Skeletal muscle satellite cell (primary cell): ENCODE measurements around the gene FOXL3.
"Not testable (repeated sequence)": the region's sequence is repeated elsewhere in the genome, so short reads cannot be mapped to it uniquely, and the experiment has no call there.

Experiments
- H3K27me3 ChIP-seq: 2 replicates; pipeline ENCODE4 v1.7.0; 2013; ENCODE audit warnings: low read length; ENCODE audit not compliant: control insufficient read depth, insufficient read depth
- H3K36me3 ChIP-seq: 2 replicates; pipeline ENCODE4 v1.7.0; 2013; ENCODE audit warnings: mild to moderate bottlenecking, control low read depth, low read length; ENCODE audit not compliant: insufficient read depth
- H3K4me1 ChIP-seq: 2 replicates; pipeline ENCODE4 v1.7.0; 2013; ENCODE audit warnings: low read length; ENCODE audit not compliant: control insufficient read depth, insufficient read depth
- H3K4me2 ChIP-seq: 2 replicates; pipeline ENCODE4 v1.7.0; 2013; ENCODE audit warnings: mild to moderate bottlenecking, low read length
- H3K4me3 ChIP-seq: 2 replicates; pipeline ENCODE4 v1.7.0; 2013; ENCODE audit warnings: low read length
- H3K9ac ChIP-seq: 2 replicates; pipeline ENCODE4 v1.7.0; 2013; ENCODE audit warnings: mild to moderate bottlenecking, low read depth, low read length, moderate library complexity
- H3K9me3 ChIP-seq: replicated peaks from 2 replicates; pipeline ENCODE4 v1.7.0; 2013; ENCODE audit warnings: mild to moderate bottlenecking, control low read depth, low read length

FOXL3 gene

DNA sequence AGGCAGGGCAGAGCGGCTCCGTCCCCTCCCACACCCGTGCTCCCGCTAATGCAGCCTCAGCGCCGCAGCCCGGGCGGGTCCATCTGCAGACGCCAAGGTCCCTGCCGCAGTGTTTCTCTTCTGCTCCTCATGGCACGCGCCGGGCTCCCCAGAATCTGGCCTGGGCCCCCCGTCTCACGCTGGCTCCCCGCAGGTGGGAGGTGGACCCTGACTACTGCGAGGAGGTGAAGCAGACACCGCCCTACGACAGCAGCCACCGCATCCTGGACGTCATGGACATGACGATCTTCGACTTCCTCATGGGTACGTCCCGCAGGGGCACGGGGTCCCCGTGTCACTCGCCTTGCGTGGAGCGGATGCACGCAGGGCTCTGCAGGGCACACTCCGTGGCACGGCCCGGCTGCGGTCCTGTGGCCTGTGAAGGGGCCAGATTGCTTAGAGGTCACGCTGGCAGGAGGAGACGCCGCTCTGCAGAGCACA, 33.5 kb upstream of the FOXL3 start:
- Histone ChIP-seq H3K4me1 (no peaks in the 10 kb centered on the region), H3K27me3 (no peaks in the 10 kb centered on the region), H3K9ac (no peak overlapping the region), H3K4me2 (no peak overlapping the region), H3K4me3 (no peak overlapping the region), H3K9me3 (no peaks in the 10 kb centered on the region), H3K36me3 (peaks cover 43% of the 10 kb centered on the region)

DNA sequence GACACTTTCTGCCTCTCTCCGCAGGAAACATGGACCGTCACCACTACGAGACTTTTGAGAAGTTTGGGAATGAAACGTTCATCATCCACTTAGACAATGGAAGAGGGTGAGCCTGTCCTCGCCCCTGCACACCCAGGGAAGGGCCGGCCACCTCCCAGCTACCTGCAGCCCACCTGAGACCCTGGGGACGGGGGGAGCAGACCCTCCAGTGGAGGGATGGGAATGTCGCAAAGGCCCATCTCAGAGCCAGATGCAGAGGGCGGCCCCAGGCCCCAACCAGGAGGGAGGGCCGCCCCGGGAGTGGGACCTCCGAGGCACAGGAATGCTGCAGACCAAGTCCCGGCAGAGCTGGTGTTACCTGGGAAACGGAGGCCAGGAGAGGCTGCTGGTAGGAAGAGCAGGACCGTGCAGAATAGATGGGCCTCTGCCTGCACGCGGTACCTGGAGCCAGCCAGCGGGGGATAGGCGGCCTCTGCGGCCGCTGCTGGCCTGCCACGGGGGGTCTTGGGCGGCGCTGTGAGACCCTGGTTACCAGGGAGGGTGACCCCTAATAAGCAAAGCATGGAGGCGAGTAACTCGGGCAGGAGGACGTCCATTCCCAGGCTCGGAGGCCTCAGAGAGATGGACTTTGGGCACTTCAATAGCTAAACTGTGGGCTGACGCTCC, 32.9 kb upstream of the FOXL3 start:
- no peak overlapping the region for H3K4me2 ChIP-seq
- H3K36me3 ChIP-seq = peaks cover 43% of the 10 kb centered on the region
- no peaks in the 10 kb centered on the region for H3K4me1 ChIP-seq
- H3K4me3 ChIP-seq = no peak overlapping the region
- peaks cover 5% of the 10 kb centered on the region for H3K9me3 ChIP-seq
- H3K9ac ChIP-seq = no peak overlapping the region
- H3K27me3 ChIP-seq = no peaks in the 10 kb centered on the region

- Histone ChIP-seq H3K4me2 (no peak overlapping the region), H3K27me3 (no peaks in the 10 kb centered on the region), H3K4me1 (no peaks in the 10 kb centered on the region), H3K36me3 (peaks cover 43% of the 10 kb centered on the region), H3K4me3 (no peak overlapping the region), H3K9ac (no peak overlapping the region), H3K9me3 (peaks cover 10% of the 10 kb centered on the region)
These were observed 32.4 kb upstream of the FOXL3 start for GRCh38 chr7:257647-257992.

GRCh38 chr7:258476-259190, 31.3 kb upstream of the FOXL3 start:
- Histone ChIP-seq H3K4me2 (no peak overlapping the region), H3K9me3 (peaks cover 11% of the 10 kb centered on the region), H3K4me1 (no peaks in the 10 kb centered on the region), H3K27me3 (no peaks in the 10 kb centered on the region), H3K9ac (no peak overlapping the region), H3K36me3 (peaks cover 35% of the 10 kb centered on the region), H3K4me3 (no peak overlapping the region)

DNA sequence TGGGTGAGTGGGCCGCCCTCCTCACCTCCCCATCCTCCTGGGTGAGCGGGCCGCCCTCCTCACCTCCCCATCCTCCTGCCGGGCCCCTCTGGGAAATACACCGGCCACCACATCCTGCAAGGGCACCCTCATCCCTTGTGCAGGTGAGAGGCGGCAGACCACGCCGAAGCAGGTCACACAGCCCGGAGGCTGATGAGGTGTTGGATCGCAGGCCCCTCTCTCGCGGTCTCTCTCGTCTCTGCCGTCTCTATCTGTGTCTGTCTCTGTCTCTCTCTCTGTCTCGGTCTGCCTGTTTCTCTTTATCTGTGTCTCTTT, 30.8 kb upstream of the FOXL3 start:
- Histone ChIP-seq H3K4me2 (no peak overlapping the region), H3K36me3 (peaks cover 35% of the 10 kb centered on the region), H3K9ac (no peak overlapping the region), H3K4me3 (no peak overlapping the region), H3K27me3 (no peaks in the 10 kb centered on the region), H3K9me3 (peaks cover 11% of the 10 kb centered on the region), H3K4me1 (no peaks in the 10 kb centered on the region)

GRCh38 chr7:259751-260405, 30.1 kb upstream of the FOXL3 start:
- Histone ChIP-seq H3K4me1 (no peaks in the 10 kb centered on the region), H3K9me3 (peaks cover 11% of the 10 kb centered on the region), H3K4me2 (no peak overlapping the region), H3K36me3 (peaks cover 35% of the 10 kb centered on the region), H3K27me3 (peaks cover 6% of the 10 kb centered on the region), H3K9ac (no peak overlapping the region), H3K4me3 (no peak overlapping the region)

GRCh38 chr7:260441-261281, 29.3 kb upstream of the FOXL3 start:
- H3K4me3 ChIP-seq = no peak overlapping the region
- H3K4me2 ChIP-seq = no peak overlapping the region
- H3K4me1 ChIP-seq = no peaks in the 10 kb centered on the region
- H3K27me3 ChIP-seq = peaks cover 9% of the 10 kb centered on the region
- H3K9ac ChIP-seq = no peak overlapping the region
- peaks cover 35% of the 10 kb centered on the region for H3K36me3 ChIP-seq
- peaks cover 11% of the 10 kb centered on the region for H3K9me3 ChIP-seq

DNA sequence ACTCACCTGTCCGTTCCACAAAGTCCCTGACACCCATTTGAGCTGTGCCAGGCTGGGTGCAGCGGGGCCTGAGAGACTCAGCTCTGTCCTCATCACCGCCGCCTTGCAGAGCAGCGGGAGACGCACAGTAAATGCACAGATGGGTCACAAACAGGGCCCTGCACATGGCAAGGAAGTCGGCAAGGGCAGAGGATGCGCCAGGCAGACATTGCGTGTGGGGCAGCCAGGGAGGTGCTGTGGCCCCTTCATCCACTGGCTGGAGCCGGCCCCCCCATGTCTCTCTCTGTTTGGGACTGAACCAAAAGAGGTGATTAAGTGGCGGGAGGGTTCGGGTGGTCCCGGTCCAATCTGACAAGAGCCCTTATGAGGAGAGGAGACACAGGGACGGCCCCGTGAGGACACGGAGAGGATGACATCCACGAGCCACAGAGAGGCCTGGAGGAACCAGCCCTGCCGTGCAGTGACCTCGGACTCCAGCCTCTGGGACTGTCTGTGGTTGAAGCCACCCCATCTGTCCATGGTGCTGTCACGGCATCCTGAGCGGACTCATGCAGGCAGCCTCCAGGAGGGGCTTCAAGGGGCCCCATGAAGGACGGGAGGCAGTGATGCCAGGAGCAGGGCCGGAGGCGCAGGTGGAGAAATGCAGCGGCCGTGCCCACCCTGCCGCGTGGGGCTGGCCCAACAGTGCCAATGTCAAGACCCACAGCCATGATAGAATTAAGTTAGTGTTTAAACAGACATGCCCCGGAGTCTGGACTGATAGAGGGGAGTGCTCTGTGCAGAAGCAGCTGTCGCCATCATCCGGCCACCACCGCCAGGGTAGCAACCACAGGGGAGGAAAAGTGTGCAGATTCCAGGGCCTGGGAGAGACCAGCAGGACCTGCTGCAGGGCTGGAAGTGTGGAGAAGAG, 28.4 kb upstream of the FOXL3 start:
- H3K27me3 ChIP-seq = peaks cover 9% of the 10 kb centered on the region
- H3K4me2 ChIP-seq = no peak overlapping the region
- no peaks in the 10 kb centered on the region for H3K4me1 ChIP-seq
- H3K36me3 ChIP-seq = peaks cover 33% of the 10 kb centered on the region
- H3K9me3 ChIP-seq = peaks cover 11% of the 10 kb centered on the region
- H3K9ac ChIP-seq = no peak overlapping the region
- H3K4me3 ChIP-seq = no peak overlapping the region

GRCh38 chr7:262251-262572, 27.8 kb upstream of the FOXL3 start:
- Histone ChIP-seq H3K36me3 (peaks cover 27% of the 10 kb centered on the region), H3K9me3 (peaks cover 11% of the 10 kb centered on the region), H3K9ac (no peak overlapping the region), H3K4me1 (no peaks in the 10 kb centered on the region), H3K27me3 (peaks cover 12% of the 10 kb centered on the region), H3K4me2 (no peak overlapping the region), H3K4me3 (no peak overlapping the region)

GRCh38 chr7:262631-263311, 27.2 kb upstream of the FOXL3 start:
- peaks cover 18% of the 10 kb centered on the region for H3K27me3 ChIP-seq
- not testable (repeated sequence) for H3K4me1 ChIP-seq, H3K9ac ChIP-seq, H3K4me2 ChIP-seq, H3K4me3 ChIP-seq
- H3K36me3 ChIP-seq = peaks cover 24% of the 10 kb centered on the region
- H3K9me3 ChIP-seq = peaks cover 11% of the 10 kb centered on the region
